ENCODE data around the gene DNAJC5. TPM values are rescaled to one million over a fixed set of nuclear protein-coding genes. Genes with fewer than 3 reads are reported as not detected.
"Not testable (repeated sequence)": the region's sequence is repeated elsewhere in the genome, so short reads cannot be mapped to it uniquely, and the experiment has no call there.

The DNAJC5 gene
- total and polyA plus RNA-seq, 7 donors, result 13.1 to 33.6 (median 20.9) TPM

GRCh38 chr20:63876489-63877036, 18.4 kb upstream of the DNAJC5 start:
- intact Hi-C loops (cut with DNase I), result no loop called here
- Histone ChIP-seq H3K27me3 (ENCODE audit: insufficient read depth in 3 of 3, low read length in 2 of 3) (no peaks in the 10 kb centered on the region), H3K36me3 (ENCODE audit: insufficient read depth in 1 of 2, low read depth in 1 of 2) (peaks cover 0 to 70% of the 10 kb centered on the region in 2 donors), H3K9me3 (no peaks in the 10 kb centered on the region), H3K4me1 (peaks cover 12% of the 10 kb centered on the region), H3K4me3 (no peak overlapping the region), H3K27ac (peak overlapping the region; percentile 70)
- TF ChIP-seq CTCF (IDR thresholded peaks at IDR 0.05), result no peak
- DNase-seq, result no peak
- 85 to 90% (median 89%) methylated on average over 19 of the region's 19 CpGs for WGBS, 3 donors
- no peak for ATAC-seq

- 76 to 81% (median 78%) methylated on average over 32 of the region's 32 CpGs for WGBS, 3 donors
- no peaks in the 10 kb centered on the region for H3K27me3 ChIP-seq (ENCODE audit: insufficient read depth in 3 of 3, low read length in 2 of 3)
- peaks cover 0 to 68% of the 10 kb centered on the region in 2 donors for H3K36me3 ChIP-seq (ENCODE audit: insufficient read depth in 1 of 2, low read depth in 1 of 2)
- intact Hi-C loops (cut with DNase I), result no loop called here
- DNase-seq, result peak; percentile 55 to 74
- H3K9me3 ChIP-seq, result no peaks in the 10 kb centered on the region
- H3K4me1 ChIP-seq, result peaks cover 12% of the 10 kb centered on the region
- TF ChIP-seq CTCF (IDR thresholded peaks at IDR 0.05), result no peak
- peak; percentile 91 to 92 (median 92) for ATAC-seq
- H3K4me3 ChIP-seq, result no peak overlapping the region
- peak overlapping the region; percentile 70 for H3K27ac ChIP-seq
Measured at GRCh38 chr20:63877755-63878470, 17.0 kb upstream of the DNAJC5 start.

- H3K27me3 ChIP-seq (ENCODE audit: insufficient read depth in 3 of 3, low read length in 2 of 3), result no peaks in the 10 kb centered on the region
- intact Hi-C loops (cut with DNase I), result no loop called here
- peak overlapping the region; percentile 70 for H3K27ac ChIP-seq
- H3K9me3 ChIP-seq, result no peaks in the 10 kb centered on the region
- peaks cover 0 to 67% of the 10 kb centered on the region in 2 donors for H3K36me3 ChIP-seq (ENCODE audit: insufficient read depth in 1 of 2, low read depth in 1 of 2)
- peak in 2 of 4 donors; percentile 6 to 17 for ATAC-seq
- 82 to 85% (median 85%) methylated on average over 14 of the region's 14 CpGs for WGBS, 3 donors
- DNase-seq, result no peak
- peaks cover 17% of the 10 kb centered on the region for H3K4me1 ChIP-seq
- no peak overlapping the region for H3K4me3 ChIP-seq
- no peak for TF ChIP-seq CTCF (IDR thresholded peaks at IDR 0.05)
Measured at GRCh38 chr20:63878899-63879663, 15.8 kb upstream of the DNAJC5 start.

GRCh38 chr20:63880901-63881300, 14.0 kb upstream of the DNAJC5 start:
- intact Hi-C loops (cut with DNase I); H3K27ac ChIP-seq; H3K27me3 ChIP-seq (ENCODE audit: insufficient read depth in 3 of 3, low read length in 2 of 3); ATAC-seq; H3K9me3 ChIP-seq; H3K4me3 ChIP-seq; DNase-seq: not testable (repeated sequence)
- WGBS, 3 donors, result 83 to 90% (median 89%) methylated on average over 13 of the region's 13 CpGs
- Histone ChIP-seq H3K4me1 (peaks cover 28% of the 10 kb centered on the region), H3K36me3 (ENCODE audit: insufficient read depth in 1 of 2, low read depth in 1 of 2) (peaks cover 0 to 62% of the 10 kb centered on the region in 2 donors)

All from psoas muscle (tissue), 8 donors.